ENCODE results near the gene CISTR.
"Not testable (repeated sequence)": the region's sequence is repeated elsewhere in the genome, so short reads cannot be mapped to it uniquely, and the experiment has no call there.

The CISTR gene

GRCh38 chr12:53751336-53752191 is at the start of gene CISTR:
Gene CISTR (minus strand): TSS chr12:53751979.
- no peak for DNase-seq (ENCODE audit: low read depth, low spot score)

GRCh38 chr12:53798575-53798974 is 46.8 kb upstream of the CISTR start:
- no peak for DNase-seq (ENCODE audit: low read depth, low spot score)

GRCh38 chr12:53795927-53796326 is 44.1 kb upstream of the CISTR start:
- DNase-seq (ENCODE audit: low read depth, low spot score) = no peak

- DNase-seq (ENCODE audit: low read depth, low spot score) = no peak
These were observed 41.4 kb upstream of the CISTR start for GRCh38 chr12:53793221-53793620.

GRCh38 chr12:53791735-53792326 is 40.1 kb upstream of the CISTR start:
- peak; percentile 12 for DNase-seq (ENCODE audit: low read depth, low spot score)

GRCh38 chr12:53789570-53789969 is 37.8 kb upstream of the CISTR start:
- DNase-seq (ENCODE audit: low read depth, low spot score) = no peak

GRCh38 chr12:53788892-53789291 is 37.1 kb upstream of the CISTR start:
- DNase-seq (ENCODE audit: low read depth, low spot score) = no peak

- no peak for DNase-seq (ENCODE audit: low read depth, low spot score)
These were observed 34.6 kb upstream of the CISTR start for GRCh38 chr12:53786411-53786810.

- DNase-seq (ENCODE audit: low read depth, low spot score) = no peak
These were observed 33.4 kb upstream of the CISTR start for GRCh38 chr12:53785161-53785560.

- DNase-seq (ENCODE audit: low read depth, low spot score) = no peak
These were observed 30.4 kb upstream of the CISTR start for GRCh38 chr12:53782093-53782703.

GRCh38 chr12:53781228-53781801 is 29.5 kb upstream of the CISTR start:
- DNase-seq (ENCODE audit: low read depth, low spot score) = no peak

GRCh38 chr12:53780323-53780722 is 28.5 kb upstream of the CISTR start:
- no peak for DNase-seq (ENCODE audit: low read depth, low spot score)

- not testable (repeated sequence) for DNase-seq (ENCODE audit: low read depth, low spot score)
These were observed 27.9 kb upstream of the CISTR start for GRCh38 chr12:53779679-53780078.

- DNase-seq (ENCODE audit: low read depth, low spot score) = no peak
These were observed 26.3 kb upstream of the CISTR start for GRCh38 chr12:53777936-53778644.

- no peak for DNase-seq (ENCODE audit: low read depth, low spot score)
These were observed 25.6 kb upstream of the CISTR start for GRCh38 chr12:53777412-53777811.

GRCh38 chr12:53776872-53777271 is 25.1 kb upstream of the CISTR start:
- DNase-seq (ENCODE audit: low read depth, low spot score) = no peak

- DNase-seq (ENCODE audit: low read depth, low spot score) = no peak
These were observed 23.8 kb upstream of the CISTR start for GRCh38 chr12:53775478-53776145.

- DNase-seq (ENCODE audit: low read depth, low spot score) = no peak
These were observed 18.5 kb upstream of the CISTR start for GRCh38 chr12:53770281-53770680.

- no peak for DNase-seq (ENCODE audit: low read depth, low spot score)
These were observed 17.2 kb upstream of the CISTR start for GRCh38 chr12:53768976-53769375.

GRCh38 chr12:53766881-53767280 is 15.1 kb upstream of the CISTR start:
- no peak for DNase-seq (ENCODE audit: low read depth, low spot score)

GRCh38 chr12:53765891-53766290 is 14.1 kb upstream of the CISTR start:
- DNase-seq (ENCODE audit: low read depth, low spot score) = no peak

Measured in iPS DF 19.7 (cell line).